HT-29 (cell line): ENCODE results near the gene CCL26. TPM values are rescaled to one million over a fixed set of nuclear protein-coding genes. Genes with fewer than 3 reads are reported as not detected.
"Not testable (repeated sequence)": the region's sequence is repeated elsewhere in the genome, so short reads cannot be mapped to it uniquely, and the experiment has no call there.

Experiments used
- DNase-seq: peaks from one replicate; pipeline ENCODE4 v3.0.0-alpha.2; 2015; ENCODE audit warnings: low spot score
- total RNA-seq: library from RNA; depleted of rRNA; stranded (reverse); fragments of >200 nt; shearing (Covaris generic); gene quantifications from 2 replicates; pipeline ENCODE4 v1.2.3, GENCODE V29; 2014

Gene CCL26
- total RNA-seq, 1 experiment from 2014 or later, result not detected

DNA sequence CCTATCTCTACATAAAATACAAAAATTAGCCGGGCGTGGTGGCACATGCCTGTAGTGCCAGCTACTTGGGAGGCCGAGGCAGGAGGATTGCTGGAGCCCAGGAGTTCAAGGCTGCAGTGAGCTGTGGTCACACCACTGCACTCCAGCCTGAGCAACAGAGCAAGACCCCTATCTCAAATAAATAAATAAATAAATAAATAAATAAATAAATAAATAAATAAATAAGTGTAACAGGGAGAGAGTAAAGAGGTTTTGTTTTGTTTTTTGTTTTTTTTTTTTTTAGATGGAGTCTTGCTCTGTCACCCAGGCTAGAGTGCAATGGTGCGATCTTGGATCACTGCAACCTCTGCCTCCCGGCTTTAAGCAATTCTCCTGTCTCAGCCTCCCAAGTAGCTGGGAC is 20.6 kb upstream of the CCL26 start:
- not testable (repeated sequence) for DNase-seq

DNA sequence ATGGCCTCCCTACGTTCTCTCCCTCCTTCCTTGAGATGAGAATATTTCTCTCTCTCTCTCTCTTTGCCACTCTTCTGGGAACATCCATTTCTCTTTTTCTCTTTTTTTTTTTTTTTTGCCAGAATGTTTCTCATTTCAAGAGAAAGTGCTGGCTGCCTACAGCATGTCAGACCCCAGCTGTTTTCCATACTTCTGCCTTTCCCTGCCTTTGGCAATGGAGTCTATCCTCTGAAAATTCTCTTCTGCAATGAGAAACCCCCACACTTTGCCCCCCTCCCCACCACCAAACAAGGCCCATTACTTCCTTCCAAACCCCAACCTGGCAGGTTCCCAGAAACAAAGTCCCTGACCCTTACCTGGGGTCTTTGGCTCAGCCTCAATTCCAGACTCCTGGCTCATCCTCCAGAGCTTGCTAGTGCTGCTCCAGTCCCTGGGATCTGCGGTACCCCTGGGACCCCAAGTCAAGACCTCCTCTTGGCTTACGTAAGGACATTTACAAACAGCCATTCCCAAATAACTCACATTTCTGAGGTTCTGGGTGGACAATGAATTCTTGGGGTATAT is 17.4 kb upstream of the CCL26 start:
- DNase-seq, result no peak

DNA sequence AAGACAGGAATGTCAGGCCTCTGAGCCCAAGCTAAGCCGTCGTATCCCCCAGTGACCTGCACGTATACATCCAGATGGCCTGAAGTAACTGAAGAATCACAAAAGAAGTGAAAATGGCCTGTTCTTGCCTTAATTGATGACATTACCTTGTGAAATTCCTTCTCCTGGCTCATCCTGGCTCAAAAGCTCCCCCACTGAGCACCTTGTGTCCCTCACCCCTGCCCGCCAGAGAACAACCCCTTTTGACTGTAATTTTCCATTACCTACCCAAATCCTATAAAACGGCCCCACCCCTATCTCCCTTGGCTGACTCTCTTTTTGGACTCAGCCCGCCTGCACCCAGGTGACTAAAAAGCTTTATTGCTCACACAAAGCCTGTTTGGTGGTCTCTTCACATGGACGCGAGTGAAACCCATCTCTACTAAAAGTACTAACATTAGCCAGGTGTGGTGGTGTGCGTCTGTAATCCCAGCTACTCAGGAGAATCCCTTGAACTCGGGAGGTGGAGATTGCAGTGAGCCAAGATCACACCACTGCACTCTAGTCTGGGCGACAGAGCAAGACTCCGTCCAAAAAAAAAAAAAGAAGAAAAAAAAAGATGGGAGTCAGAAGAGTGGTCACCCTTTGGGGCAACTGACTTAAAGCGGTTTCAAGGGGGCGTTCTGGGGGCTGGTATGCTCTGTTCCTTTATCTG is 16.3 kb upstream of the CCL26 start:
- DNase-seq, result not testable (repeated sequence)

DNA sequence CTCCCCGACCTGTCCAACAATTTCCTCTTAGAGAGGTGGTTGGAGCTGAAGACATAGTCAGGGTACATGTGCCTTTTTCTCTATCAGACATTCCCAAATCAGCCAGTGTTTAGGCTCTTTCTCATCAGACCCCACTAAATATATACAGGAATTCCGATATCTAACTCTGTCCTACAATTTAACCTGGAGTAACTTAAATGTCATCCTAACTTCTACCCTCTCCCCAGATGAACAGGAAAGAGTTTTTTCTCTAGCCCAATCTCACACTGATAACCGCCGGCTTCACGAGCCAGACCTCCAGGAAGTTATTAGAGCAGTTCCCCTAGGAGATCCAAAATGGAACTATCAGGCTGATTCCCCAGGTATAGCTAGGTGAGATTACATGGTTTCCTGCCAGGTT is 11.0 kb upstream of the CCL26 start:
- not testable (repeated sequence) for DNase-seq

DNA sequence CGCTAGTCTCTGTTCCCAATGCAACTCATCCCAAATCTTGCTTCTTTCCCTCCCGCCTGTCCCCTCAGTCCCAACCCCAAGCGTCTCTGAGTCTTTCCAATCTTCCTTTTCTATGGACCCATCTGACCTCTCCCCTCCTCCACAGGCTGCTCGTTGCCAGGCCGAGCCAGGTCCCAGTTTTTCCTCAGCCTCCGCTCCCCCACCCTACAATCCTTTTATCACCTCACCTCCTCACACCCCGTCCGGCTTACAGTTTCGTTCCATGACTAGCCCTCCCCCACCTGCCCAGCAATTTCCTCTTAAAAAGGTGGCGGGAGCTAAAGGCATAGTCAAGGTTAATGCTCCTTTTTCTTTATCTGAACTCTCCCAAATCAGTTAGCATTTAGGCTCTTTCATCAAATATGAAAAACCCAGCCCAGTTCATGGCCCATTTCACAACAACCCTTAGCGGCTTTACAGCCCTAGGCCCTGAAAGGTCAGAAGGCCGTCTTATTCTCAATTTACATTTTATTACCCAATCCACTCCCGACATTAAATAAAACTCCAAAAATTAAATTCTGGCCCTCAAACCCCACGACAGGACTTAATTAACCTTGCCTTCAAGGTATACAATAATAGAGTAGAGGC is 8.7 kb upstream of the CCL26 start:
- DNase-seq, result not testable (repeated sequence)

DNA sequence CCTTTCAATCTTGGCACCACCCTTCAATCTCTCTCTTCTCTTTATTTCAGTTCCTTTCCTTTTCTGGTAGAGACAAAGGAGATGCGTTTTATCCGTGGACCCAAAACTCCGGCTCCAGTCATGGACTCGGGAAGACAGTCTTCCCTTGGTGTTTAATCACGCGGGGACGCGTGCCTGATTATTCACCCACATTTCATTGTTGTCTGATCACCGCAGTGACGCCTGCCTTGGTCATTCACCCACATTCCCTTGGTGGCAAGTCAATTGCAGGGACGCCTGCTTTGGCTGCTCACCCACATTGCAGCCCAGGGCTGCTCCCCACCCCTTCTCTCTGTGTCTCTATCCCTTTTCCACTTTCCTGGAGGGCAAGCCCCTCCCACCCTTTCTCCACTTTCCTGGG is 7.5 kb upstream of the CCL26 start:
- DNase-seq, result not testable (repeated sequence)

DNA sequence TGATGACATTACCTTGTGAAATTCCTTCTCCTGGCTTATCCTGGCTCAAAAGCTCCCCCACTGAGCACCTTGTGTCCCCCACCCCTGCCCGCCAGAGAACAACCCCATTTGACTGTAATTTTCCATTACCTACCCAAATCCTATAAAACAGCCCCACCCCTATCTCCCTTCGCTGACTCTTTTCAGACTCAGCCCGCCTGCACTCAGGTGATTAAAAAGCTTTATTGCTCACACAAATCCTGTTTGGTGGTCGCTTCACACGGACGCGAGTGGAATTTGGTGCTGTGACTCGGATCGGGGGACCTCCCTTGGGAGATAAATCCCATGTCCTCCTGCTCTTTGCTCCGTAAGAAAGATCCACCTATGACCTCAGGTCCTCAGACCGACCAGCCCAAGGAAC is 7.0 kb upstream of the CCL26 start:
- not testable (repeated sequence) for DNase-seq

DNA sequence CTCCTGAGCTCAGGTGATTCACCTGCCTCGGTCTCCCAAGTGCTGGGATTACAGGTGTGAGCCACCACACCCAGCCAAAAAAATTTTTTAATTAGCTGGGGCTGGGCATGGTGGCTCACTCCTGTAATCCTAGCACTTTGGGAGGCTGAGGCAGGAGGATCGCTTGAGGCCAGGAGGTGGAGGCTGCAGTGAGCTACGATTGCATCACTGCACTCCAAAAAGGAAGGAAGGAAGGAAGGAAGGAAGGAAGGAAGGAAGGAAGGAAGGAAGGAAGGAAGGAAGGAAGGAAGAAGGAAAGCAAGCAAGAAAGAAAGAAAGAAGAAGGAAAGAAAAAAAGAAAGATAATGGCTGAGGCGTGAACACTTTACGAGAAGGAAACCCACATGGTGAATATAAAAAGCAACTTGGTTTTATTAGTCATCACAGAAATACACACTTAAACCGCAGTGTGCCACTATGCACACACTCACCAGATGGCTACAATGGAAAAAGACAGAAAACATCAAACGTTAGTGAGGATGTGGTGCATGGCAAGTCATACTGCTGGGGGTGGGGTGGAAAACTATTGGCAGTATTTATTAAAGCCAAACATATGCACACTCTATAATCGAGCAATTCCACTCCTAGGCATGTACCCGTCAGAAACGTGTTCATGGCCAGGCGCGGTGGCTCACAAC is 4.4 kb upstream of the CCL26 start:
- peak; percentile 43 for DNase-seq

DNA sequence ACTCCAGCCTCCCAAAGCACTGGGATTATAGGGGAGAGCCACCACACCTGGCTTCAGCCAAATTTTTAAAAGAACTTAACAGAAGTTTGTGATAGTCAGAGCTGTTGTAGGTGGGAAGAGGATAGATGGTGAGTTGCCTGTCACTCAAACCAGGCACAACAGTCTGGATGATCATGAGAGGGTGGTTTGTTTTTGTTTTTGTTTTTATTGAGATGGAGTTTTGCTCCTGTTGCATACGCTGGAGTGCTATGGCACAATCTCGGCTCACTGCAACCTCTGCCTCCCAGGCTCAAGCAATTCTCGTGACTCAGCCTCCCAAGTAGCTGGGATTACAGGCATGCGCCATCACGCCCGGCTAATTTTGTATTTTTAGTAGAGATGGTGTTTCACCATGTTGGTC is 1.9 kb upstream of the CCL26 start:
- not testable (repeated sequence) for DNase-seq

DNA sequence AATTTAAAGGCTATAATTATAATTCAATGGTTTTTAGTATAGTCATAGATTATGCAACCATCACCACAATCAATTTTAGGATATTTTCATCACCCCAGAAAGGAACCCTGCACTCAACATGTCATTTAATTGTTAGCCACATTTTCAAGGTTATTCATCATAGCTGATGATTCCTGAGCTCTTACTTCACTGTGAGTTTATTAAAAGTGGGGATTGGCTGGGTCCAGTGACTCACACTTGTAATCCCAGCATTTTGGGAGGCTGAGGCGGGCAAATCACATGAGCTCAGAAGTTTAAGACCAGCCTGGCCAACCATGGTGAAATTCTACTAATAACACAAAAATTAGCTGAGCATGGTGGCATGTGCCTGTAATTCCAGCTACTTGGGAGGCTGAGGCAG is 787 bp downstream of the CCL26 start:
- DNase-seq, result no peak

DNA sequence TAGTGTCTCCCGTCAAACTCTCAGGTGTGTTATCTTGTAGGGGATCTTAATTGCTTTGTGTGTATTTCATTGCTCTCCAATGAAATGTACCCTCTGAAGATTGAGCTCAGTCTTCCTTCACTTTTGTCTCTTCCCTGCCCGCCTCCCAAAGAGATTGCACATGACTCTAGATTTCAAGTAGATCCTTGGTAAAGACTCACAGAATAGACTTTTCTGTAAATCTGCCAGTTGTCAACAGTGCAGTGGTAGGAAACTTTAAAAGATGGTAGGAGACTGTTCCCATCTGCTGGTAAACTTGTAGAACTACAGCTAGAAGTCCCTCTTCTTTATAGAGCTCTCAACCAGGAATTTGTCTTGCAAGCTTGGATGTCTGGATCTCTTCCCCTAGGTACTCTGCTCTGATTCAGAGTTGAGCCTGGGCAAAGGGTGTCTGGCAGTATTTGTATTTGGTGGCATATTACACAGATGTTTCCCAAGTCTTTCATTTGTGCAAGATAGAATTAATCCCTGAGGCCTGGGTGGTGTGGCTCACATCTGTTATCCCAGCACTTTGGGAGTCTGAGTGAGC is 9.6 kb downstream of the CCL26 start:
- DNase-seq, result peak; percentile 77

DNA sequence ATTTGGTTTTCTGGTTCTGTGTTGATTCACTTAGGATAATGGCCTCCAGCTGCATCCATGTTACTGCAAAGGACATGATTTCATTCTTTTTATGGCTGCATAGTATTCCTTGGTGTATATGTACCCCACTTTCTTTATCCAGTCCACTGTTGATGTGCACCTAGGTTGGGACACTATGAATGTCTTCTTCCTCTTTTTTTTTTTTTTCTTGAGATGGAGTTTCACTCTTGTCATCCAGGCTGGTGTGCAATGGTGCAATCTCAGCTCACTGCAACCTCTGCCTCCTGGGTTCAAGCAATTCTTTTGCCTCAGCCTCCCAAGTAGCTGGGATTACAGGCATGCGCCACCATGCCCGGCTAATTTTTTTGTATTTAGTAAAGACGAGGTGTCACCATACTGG is 10.2 kb downstream of the CCL26 start:
- DNase-seq, result not testable (repeated sequence)

DNA sequence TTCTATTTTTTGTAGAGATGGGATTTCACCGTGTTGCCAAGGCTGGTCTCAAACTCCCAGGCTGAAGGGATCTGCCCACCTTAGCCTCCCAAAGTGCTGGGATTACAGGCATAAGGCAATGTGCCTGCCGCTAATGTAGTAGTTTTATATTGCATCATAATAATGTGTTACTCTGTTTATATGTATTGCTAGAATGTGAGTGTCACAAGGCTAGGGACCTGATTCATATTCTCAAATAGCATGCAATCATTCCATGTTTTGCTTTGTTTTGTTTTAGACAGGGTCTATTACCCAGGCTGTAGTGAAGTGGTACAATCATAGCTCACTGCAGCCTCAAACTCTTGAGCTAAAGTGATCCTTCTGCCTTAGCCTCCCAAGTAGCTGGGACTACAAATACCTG is 13.5 kb downstream of the CCL26 start:
- no peak for DNase-seq

DNA sequence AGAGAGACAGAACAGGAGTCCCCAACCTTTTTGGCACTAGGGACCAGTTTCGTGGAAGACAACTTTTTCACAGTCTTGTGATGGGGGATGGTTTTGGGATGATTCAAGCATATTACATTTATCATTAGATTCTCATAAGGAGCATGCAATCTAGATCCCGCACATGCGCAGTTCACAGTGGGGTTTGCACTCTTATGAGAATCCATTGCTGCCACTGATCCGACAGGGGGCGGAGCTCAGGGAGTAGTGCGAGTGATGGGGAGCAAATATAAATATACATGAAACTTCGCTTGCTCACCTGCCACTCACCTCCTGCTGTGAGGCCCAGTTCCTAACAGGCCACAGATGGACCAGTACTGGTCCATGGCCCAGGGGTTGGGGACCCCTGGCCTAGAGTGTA is 14.2 kb downstream of the CCL26 start:
- DNase-seq, result no peak

DNA sequence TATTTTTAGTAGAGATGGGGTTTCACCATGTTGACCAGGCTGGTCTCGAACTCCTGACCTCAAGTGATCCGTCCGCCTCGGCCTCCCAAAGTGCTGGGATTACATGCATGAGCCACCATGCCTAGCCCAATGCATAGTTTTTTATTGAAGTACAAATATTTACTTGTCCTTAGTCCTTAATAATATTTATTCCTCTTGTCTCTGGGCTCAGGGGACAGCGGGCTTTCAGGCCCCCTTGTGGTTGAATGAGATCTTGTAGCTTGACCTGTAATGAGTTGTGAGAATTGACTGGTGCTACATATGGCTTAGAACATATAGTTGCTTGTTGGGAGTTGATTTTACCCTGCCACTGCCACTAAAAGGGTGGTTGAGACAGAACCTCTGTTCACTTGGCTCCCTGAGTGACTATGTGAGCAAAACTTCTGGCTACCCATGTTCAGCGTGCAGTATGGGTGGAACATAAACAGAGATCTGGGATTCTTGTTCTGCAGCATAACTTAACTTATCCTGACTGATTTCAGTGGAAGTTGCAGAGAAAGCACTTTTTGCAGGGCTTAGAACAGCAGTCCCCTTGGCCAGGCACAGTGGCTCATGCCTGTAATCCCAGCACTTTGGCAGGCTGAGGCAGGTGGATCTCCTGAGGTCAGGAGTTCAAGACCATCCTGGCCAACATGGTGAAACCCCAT is 14.9 kb downstream of the CCL26 start:
- peak; percentile 79 for DNase-seq

DNA sequence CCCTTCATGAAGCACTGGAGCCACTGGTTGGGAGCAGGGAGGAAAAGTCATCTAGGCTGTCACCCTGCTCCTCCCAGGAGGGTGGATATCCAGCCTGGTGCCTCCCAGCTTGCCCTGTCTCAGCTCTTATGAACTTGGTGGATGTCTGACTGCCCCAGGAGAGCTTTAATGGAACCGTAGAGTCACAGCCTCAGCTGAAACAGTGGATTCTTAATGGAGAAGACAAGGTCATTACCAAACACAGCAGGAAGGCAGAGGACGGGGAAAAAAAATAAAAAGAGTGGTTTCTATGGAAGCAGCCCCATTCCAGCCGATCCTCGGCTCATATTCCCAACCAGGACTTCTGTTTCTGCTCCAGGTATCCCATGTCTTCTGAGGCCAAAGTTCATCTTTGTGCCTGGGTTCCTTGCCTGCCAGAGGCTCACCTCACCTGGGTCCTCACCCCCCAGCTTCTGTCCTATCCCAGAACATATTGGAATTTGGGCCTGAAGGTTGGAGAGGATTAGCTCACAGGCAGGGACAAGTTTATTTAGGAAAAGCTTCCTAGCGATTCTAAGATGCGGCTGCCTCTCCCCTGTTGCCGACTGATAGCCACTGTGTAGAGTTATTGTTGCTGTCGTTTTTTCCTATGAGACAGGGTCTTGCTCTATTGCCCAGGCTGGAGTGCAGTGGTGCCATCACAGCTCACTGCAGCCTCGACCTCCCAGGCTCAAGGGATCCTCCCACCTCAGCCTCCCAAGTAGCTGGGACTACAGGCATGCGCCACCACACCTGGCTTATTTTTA is 15.6 kb downstream of the CCL26 start:
- DNase-seq, result no peak

DNA sequence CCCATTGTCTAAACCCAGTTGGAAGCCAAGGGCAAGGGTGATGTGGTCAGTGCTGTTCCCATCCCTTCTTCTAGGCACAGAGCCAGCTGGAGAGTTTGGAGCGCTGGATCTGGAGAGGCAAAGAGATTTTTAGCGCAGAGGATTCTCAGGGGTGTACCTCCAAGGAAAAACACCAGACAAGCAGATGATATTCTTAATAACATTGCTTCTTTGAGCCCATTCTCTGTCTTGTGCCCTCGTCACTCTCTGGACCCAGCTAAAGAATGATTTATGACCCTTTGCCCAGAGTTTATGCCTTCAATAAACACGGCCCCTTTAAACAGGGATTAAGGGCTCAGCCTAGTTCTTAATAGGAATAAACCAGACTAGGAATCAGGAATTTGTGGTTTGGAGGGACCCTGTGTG is 28.6 kb downstream of the CCL26 start:
- no peak for DNase-seq

DNA sequence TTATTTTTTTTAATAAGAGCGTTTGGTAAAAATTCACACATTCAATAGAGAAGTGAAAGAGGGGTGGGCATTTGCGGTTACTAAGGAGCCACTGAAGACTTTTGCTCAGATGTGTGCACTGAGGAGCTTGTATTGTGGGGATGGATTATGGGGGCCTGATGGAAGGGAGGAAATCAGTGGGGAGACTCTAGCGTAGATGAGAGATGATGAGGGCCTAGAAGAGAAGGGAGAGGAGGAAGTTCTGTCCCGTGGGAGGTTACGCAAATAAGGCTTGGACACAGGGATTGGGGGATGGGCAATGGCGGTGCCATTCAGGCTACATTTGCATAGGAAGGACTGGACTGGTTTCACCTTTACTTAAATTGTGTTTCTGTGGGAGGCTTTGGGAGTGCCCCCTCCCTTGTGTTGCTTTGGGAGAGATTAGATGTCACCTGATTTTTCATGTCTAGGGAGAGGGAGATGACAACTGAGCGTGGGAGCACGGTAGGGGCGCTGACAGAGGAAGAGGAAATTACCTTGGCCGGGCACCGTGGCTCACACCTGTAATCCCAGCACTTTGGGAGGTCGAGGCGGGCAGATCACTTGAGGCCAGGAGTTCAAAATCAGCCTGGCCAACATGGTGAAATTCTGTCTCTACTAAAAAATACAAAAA is 31.0 kb downstream of the CCL26 start:
- no peak for DNase-seq

DNA sequence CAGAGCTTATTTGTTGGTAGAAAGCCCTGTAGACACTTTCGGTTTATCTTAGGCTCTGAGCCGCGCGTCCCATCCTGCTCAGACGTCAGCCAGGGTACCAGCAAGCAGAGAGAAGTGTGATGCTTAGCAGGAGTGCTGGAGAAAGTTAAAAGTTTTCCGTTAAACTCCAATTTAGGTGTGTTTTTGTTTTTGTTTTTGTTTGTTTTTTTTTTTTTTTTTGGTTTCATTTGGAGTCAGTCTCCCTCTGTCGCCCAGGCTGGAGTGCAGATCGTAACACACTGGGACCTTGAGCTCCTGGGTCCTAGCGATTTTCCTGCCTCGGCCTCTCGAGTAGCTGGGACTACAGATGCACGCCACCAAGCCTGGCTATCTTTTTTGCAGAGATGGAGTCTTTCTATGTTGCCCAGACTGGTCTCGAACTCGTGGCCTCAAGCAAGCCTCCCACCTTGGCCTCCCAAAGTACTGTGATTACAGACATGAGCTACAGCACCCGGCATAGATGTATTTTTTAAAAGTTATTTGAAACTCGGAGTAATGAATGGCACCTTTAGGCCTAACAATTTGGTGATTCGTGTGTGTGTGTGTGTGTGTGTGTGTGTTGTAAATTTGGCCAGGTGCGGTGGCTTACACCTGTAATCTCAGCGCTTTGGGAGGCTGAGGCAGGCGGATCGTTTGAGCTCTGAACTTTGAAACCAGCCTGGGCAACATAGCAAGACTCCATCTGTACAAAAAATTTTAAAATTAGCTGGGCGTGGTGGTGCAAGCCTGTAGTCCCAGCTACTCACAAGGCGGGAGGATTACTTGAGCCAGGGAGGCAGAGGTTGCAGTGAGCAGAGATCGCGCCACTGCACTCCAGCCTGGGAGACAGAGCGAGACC is 32.0 kb downstream of the CCL26 start:
- no peak for DNase-seq
